ENCODE data around the gene USP33. TPM values are rescaled to one million over a fixed set of nuclear protein-coding genes. Genes with fewer than 3 reads are reported as not detected.
"Not testable (repeated sequence)": the region's sequence is repeated elsewhere in the genome, so short reads cannot be mapped to it uniquely, and the experiment has no call there.

The USP33 gene
- polyA plus RNA-seq, 1 donor from 2014 or later, result 267 TPM

DNA sequence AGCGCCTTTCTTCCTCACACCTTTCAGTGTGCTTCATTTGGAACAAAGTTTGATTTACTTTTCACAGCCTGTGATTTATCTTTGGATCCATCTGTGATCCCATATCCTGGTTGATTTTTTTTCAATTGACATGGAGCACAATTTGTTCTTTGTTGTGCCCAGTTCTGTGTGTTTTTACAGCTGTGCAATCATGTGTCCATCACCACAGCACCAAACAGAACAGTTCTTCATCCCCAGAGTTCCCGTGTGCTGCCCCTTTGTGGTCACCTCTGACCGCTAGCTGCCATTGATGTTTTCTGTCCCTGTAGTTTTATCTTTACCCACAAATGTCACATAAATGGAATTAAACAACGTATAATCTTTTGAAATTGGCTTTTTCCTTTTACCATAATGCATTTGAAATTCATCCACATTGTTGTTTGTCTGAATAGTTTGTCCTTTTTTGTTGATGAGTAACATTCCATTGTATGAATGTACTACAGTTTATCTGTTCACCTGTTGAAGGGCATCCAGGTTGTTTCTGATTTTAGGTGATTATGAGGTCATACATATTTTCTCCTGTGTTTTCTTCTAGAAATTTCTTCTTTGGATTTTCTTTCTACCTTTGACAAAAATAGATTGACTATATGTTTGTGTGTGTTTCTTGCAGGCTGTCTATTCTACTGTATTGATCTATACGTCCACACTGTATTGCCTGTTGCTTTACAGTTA is 37.2 kb upstream of the USP33 start:
- H3K27me3 ChIP-seq (ENCODE audit: insufficient read depth, low read depth, low read length), result no peaks in the 10 kb centered on the region
- no peaks in the 10 kb centered on the region for H4K20me1 ChIP-seq (ENCODE audit: insufficient read depth)
- TF ChIP-seq EZH2 (IDR thresholded peaks at IDR 0.05; ENCODE audit: borderline replicate concordance, insufficient read depth, low read length, poor library complexity, severe bottlenecking), result no peak
- no peak for TF ChIP-seq RAD21 (conservative IDR thresholded peaks at IDR 0.05)
- TF ChIP-seq POLR2AphosphoS5 (IDR thresholded peaks at IDR 0.05), result no peak
- no peak for TF ChIP-seq MXI1 (conservative IDR thresholded peaks at IDR 0.05; ENCODE audit: poor library complexity, severe bottlenecking)
- peaks cover 6% of the 10 kb centered on the region for H3K79me2 ChIP-seq (replicated peaks; ENCODE audit: insufficient read depth, low read length)
- no peak overlapping the region for H3K9ac ChIP-seq (ENCODE audit: low read length)
- no peak overlapping the region for H2AFZ ChIP-seq (ENCODE audit: low read depth, low read length)
- H3K36me3 ChIP-seq (ENCODE audit: insufficient read depth, low read length), result peaks cover 2% of the 10 kb centered on the region
- no peak overlapping the region for H3K4me2 ChIP-seq (ENCODE audit: low read length)
- no peaks in the 10 kb centered on the region for H3F3A ChIP-seq (ENCODE audit: insufficient read depth, low read length, poor library complexity, severe bottlenecking)
- H3K9me2 ChIP-seq (ENCODE audit: insufficient read depth, low read length), result no peaks in the 10 kb centered on the region
- no peak overlapping the region for H3K27ac ChIP-seq (ENCODE audit: low read length)
- H3K4me3 ChIP-seq (ENCODE audit: low read length), result no peak overlapping the region
- no peaks in the 10 kb centered on the region for H3K9me3 ChIP-seq (ENCODE audit: low read length)

DNA sequence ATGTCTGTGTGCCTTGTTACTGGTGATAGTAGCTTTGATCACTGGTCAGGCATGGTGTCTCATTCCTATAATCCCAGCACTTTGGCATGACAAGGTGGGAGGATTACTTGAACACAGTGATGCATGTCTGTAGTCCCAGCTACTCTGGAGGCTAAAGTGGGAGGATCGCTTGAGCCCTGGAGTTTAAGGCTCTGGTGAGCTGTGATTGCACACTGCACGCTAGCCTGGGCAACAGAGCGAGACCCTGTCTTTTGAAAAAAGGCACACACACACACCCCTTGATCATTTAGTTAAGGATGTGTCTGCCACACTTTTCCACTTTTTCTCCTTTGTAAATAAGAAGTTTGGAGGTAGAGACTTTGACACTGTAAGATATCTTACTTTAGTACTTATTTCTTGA is 34.9 kb upstream of the USP33 start:
- Histone ChIP-seq H3K4me2 (ENCODE audit: low read length) (no peak overlapping the region), H2AFZ (ENCODE audit: low read depth, low read length) (no peak overlapping the region), H3F3A (ENCODE audit: insufficient read depth, low read length, poor library complexity, severe bottlenecking) (no peaks in the 10 kb centered on the region), H3K4me3 (ENCODE audit: low read length) (no peak overlapping the region), H4K20me1 (ENCODE audit: insufficient read depth) (no peaks in the 10 kb centered on the region), H3K79me2 (replicated peaks; ENCODE audit: insufficient read depth, low read length) (peaks cover 4% of the 10 kb centered on the region), H3K9ac (ENCODE audit: low read length) (no peak overlapping the region), H3K9me2 (ENCODE audit: insufficient read depth, low read length) (no peaks in the 10 kb centered on the region), H3K27ac (ENCODE audit: low read length) (no peak overlapping the region), H3K9me3 (ENCODE audit: low read length) (no peaks in the 10 kb centered on the region), H3K27me3 (ENCODE audit: insufficient read depth, low read depth, low read length) (no peaks in the 10 kb centered on the region), H3K36me3 (ENCODE audit: insufficient read depth, low read length) (no peaks in the 10 kb centered on the region)
- TF ChIP-seq, protein P1, sequence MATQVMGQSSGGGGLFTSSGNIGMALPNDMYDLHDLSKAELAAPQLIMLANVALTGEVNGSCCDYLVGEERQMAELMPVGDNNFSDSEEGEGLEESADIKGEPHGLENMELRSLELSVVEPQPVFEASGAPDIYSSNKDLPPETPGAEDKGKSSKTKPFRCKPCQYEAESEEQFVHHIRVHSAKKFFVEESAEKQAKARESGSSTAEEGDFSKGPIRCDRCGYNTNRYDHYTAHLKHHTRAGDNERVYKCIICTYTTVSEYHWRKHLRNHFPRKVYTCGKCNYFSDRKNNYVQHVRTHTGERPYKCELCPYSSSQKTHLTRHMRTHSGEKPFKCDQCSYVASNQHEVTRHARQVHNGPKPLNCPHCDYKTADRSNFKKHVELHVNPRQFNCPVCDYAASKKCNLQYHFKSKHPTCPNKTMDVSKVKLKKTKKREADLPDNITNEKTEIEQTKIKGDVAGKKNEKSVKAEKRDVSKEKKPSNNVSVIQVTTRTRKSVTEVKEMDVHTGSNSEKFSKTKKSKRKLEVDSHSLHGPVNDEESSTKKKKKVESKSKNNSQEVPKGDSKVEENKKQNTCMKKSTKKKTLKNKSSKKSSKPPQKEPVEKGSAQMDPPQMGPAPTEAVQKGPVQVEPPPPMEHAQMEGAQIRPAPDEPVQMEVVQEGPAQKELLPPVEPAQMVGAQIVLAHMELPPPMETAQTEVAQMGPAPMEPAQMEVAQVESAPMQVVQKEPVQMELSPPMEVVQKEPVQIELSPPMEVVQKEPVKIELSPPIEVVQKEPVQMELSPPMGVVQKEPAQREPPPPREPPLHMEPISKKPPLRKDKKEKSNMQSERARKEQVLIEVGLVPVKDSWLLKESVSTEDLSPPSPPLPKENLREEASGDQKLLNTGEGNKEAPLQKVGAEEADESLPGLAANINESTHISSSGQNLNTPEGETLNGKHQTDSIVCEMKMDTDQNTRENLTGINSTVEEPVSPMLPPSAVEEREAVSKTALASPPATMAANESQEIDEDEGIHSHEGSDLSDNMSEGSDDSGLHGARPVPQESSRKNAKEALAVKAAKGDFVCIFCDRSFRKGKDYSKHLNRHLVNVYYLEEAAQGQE (IDR thresholded peaks at IDR 0.05; ENCODE audit: borderline replicate concordance), result no peak
- TF ChIP-seq TAF1 (IDR thresholded peaks at IDR 0.05; ENCODE audit: low read depth) (no peak), EP300 (conservative IDR thresholded peaks at IDR 0.05; ENCODE audit: poor library complexity, severe bottlenecking) (no peak), EZH2 (IDR thresholded peaks at IDR 0.05; ENCODE audit: borderline replicate concordance, insufficient read depth, low read length, poor library complexity, severe bottlenecking) (no peak), SMC3 (conservative IDR thresholded peaks at IDR 0.05; ENCODE audit: poor library complexity) (no peak), POLR2AphosphoS5 (IDR thresholded peaks at IDR 0.05) (no peak), RAD21 (conservative IDR thresholded peaks at IDR 0.05) (no peak), MXI1 (conservative IDR thresholded peaks at IDR 0.05; ENCODE audit: poor library complexity, severe bottlenecking) (no peak)
- TF ChIP-seq, protein P2, sequence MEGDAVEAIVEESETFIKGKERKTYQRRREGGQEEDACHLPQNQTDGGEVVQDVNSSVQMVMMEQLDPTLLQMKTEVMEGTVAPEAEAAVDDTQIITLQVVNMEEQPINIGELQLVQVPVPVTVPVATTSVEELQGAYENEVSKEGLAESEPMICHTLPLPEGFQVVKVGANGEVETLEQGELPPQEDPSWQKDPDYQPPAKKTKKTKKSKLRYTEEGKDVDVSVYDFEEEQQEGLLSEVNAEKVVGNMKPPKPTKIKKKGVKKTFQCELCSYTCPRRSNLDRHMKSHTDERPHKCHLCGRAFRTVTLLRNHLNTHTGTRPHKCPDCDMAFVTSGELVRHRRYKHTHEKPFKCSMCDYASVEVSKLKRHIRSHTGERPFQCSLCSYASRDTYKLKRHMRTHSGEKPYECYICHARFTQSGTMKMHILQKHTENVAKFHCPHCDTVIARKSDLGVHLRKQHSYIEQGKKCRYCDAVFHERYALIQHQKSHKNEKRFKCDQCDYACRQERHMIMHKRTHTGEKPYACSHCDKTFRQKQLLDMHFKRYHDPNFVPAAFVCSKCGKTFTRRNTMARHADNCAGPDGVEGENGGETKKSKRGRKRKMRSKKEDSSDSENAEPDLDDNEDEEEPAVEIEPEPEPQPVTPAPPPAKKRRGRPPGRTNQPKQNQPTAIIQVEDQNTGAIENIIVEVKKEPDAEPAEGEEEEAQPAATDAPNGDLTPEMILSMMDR (IDR thresholded peaks at IDR 0.05; ENCODE audit: poor library complexity, severe bottlenecking), result no peak

DNA sequence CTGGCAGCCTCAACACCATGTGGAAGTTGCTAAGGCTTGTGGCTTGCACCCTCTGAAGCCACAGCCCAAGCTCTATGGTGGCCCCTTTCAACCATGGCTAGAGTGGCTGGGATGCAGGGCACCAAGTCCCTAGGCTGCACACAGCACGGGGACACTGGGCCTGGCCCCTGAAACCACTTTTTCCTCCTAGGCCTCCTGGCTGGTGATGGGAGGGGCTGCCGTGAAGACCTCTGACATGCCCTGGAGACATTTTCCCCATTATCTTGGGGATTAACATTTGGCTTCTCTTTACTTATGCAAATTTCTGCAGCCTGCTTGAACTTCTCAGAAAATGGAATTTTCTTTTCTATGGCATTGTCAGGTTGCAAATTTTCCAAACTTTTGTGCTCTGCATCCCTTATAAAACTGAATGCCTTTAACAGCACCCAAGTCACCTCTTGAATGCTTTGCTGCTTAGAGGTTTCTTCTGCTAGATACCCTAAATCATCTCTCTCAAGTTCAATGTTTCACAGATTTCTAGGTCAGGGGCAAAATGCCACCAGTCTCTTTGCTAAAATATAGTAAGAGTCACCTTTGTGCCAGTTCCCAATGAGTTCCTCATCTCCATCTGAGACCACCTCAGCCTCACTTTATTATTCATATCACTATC is 26.6 kb upstream of the USP33 start:
- not testable (repeated sequence) for H3K9me2 ChIP-seq (ENCODE audit: insufficient read depth, low read length); H4K20me1 ChIP-seq (ENCODE audit: insufficient read depth); H3K27me3 ChIP-seq (ENCODE audit: insufficient read depth, low read depth, low read length); H3K4me2 ChIP-seq (ENCODE audit: low read length); H2AFZ ChIP-seq (ENCODE audit: low read depth, low read length); H3K9ac ChIP-seq (ENCODE audit: low read length); H3K27ac ChIP-seq (ENCODE audit: low read length); H3K9me3 ChIP-seq (ENCODE audit: low read length); H3K36me3 ChIP-seq (ENCODE audit: insufficient read depth, low read length); H3K4me3 ChIP-seq (ENCODE audit: low read length); H3F3A ChIP-seq (ENCODE audit: insufficient read depth, low read length, poor library complexity, severe bottlenecking)
- H3K79me2 ChIP-seq (replicated peaks; ENCODE audit: insufficient read depth, low read length), result peaks cover 20% of the 10 kb centered on the region

Data from neural cell (in vitro differentiated cells).